Stimulated activated CD8-positive, alpha-beta memory T cell treated with anti-CD3 and anti-CD28 coated beads, Interleukin-15, amount 100 ng/mL, for 48 hours (primary cell): Measurements from ENCODE around the gene TRUB1.
"Not testable (repeated sequence)": the region's sequence is repeated elsewhere in the genome, so short reads cannot be mapped to it uniquely, and the experiment has no call there.

Experiments used
- DNase-seq, 2 donors: peaks; one replicate each; pipeline ENCODE4 v3.0.0-alpha.2; 2020; ENCODE audit warnings: low read depth in 2 of 2

Gene TRUB1

DNA sequence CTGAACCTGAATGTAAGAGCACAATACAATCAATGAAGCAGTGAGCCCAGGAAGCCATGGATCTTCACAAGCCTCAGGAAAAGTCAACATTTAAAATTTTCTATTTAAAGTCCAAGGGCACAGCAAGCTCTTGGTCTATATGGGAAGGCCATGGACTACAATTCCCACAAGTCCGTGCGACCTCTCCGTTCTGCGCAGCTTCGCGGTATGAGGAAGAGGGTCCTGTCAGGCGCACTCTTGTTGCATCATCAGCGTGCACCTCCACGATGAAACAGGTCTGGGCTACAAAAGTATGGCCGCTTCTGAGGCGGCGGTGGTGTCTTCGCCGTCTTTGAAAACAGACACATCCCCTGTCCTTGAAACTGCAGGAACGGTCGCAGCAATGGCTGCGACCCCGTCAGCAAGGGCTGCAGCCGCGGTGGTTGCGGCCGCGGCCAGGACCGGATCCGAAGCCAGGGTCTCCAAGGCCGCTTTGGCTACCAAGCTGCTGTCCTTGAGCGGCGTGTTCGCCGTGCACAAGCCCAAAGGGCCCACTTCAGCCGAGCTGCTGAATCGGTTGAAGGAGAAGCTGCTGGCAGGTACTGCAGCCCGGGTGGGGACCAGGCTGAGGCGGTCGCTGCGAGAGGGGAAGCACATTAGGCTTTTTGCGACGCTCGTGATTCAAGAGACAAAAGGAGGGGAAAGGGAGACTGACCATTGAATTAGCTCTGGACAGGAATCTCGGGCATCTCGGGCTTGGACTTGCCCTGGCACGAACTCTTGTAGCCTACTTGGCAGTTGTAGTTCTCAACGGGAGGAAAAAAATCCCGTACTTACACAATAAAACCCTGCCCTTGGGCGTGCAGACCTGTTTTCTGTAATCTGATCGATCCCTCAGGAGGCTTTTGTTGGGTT, at the start of gene TRUB1:
Gene TRUB1, plus strand, starts transcription at position 234 of the 894 bp plus-strand sequence. Its CDS starts 59 bp downstream, at position 293.
- peak; percentile 79 to 80 for DNase-seq

DNA sequence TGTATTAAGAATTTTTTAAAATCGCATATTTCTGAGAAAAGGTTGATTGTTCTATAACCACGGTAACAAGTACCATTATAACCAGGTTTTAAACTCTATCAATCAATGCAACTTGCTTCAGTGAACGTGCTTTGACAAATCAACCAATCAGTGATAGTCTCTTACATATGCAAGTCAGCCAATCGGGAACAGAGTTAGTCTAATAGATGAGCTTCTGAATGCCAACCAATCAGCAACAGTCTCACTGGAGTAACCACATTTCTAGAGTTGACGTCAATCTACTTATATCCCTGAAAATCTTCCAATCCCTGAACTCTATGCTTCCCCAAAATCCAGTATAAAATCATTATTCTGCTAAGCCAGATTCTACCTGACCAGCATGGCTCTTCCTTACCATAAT, 44.7 kb upstream of the TRUB1 start:
- no peak for DNase-seq

DNA sequence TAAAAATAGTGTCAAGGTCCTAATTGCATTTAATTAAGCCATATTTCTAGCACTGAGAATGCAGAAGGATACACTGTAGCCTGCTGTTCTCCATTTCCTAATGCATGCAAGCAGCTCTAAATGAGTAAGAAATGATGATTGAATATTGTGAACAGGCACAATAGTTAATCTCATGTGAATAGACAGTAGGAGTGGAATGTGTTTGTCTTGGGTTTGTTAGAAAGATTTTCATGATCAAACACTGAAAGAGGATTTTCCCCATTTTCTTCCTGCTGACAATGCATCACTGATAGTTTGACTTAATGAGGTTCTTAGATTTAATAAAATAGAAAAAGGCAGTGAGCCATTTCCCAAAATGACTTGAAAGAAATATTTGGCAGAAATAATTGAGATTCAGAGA, 43.1 kb upstream of the TRUB1 start:
- DNase-seq: no peak

DNA sequence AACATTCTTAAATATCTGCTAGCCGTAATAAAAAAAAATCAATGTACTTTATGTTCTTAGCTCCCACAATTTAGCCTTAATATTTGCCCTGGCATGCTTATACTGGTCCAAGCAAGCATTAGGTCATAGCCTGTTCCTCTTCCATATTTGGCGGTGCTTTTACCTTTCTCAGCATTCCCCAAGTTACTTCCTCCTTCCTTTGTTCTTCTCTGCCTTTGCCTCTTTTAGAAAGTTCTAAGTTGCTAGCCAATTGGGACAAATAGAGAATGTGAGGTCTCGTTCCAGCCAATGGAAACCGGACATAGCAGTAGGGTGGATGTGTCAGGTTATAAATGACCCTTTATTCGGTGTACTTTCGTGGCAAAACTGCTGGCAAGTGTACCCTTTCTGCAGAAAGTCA, 41.0 kb upstream of the TRUB1 start:
- DNase-seq: not testable (repeated sequence)

DNA sequence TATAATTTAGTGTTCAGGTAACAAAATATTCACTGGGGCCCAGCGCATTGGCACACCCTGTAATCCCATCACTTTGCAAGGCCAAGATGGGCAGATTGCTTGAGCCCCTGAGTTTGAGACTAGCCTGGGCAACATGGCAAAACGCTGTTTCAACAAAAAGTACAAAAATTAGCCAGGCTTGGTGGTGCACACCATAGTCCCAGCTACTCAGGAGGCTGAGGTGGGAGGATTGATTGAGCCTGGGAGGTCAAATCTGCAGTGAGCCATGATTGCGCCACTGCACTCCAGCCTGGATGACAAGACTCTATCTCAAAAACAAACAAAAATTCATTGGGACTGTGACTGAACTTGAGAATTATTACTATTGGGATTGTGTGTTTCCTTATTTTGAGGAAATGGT, 40.4 kb upstream of the TRUB1 start:
- no peak for DNase-seq

DNA sequence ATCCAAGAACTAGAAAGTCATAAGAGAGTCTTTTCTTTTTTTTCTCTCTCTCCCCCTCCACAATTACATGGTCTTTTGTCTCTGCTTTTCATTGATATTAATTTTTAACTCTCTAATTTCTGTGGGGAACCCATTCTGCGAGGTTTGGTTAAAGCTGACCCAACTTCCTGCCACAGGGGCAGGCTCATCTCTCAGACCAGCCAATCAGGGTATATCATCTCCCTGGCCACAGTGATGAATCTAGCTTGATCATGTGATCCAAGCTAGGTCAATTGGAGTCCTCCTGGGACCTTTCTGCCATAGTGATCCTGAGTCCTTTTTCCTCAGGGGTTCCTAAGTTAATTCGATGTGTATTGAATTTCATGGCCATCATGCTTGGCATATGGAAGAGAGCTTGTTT, 38.0 kb upstream of the TRUB1 start:
- no peak for DNase-seq

DNA sequence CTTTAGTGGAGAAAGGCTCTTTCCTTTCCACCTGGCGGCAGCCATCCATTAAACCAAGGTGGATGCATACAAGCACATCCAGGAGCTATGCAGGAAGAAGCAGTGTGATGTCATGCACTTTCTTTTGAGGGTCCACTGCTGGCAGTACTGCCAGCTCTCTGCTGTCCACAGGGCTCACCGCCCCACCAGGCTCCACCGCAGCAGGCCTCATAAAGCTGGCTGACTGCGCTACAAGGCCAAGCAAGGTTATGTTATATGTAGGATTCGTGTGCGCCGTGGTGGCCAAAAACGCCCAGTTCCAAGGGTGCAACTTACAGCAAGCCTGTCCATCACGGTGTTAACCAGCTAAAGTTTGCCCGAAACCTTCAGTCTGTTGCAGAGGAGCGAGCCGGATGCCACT, 37.3 kb upstream of the TRUB1 start:
- no peak for DNase-seq

DNA sequence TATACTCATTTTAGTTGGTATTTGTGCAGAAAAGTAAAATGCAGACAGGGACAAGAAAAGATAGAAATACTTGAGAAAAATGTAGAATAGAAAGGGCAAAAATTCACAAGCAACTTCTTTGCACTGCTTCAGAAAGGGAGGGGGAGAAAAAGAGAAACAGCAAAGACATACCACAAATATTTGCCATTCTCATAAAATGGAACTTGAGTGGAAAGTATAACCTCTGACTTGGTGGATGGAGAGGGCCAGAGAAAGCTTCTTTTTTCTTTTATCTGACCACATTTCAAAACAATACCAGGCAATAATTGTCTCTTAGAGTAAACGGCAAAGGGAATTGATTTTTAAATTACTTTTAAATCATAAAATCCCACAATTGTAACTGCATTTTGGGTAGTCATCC, 35.8 kb upstream of the TRUB1 start:
- no peak for DNase-seq

DNA sequence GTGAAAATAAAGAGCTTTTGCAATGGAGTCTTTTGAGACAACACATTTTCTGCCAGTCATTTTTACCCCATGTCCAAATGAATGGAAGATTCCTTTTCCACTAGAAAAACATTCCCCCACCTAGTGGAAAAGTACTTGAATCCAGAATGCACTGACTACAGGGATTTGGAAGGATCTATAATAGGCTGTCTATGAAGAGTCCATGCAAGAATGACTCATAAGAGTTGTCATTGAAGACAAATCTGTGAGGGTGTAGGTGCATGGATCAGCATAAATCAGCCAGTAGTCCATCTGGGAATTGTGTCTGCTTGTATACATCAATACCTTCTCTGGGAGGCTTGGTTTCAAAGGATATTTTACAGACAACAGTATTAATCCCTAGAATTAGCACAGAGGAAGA, 32.5 kb upstream of the TRUB1 start:
- DNase-seq: no peak

DNA sequence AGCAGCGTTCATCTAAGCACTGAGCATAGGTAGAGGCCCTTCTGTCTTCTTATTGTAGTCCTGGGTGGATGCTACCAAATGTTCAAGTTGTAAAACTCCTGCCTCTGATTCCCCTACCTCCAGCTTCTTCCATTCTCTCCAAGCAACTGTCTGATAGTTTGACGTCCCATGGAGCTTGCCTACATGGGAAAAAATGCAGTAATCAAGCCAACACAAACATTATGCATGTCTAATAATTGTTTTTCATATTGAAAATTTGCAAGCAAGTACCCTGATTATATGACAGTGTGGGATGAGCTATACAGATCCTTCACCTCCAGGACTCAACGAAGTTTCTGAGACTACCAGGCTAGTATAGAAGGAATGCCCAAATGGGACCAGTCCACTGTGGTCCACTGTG, 31.0 kb upstream of the TRUB1 start:
- no peak for DNase-seq

DNA sequence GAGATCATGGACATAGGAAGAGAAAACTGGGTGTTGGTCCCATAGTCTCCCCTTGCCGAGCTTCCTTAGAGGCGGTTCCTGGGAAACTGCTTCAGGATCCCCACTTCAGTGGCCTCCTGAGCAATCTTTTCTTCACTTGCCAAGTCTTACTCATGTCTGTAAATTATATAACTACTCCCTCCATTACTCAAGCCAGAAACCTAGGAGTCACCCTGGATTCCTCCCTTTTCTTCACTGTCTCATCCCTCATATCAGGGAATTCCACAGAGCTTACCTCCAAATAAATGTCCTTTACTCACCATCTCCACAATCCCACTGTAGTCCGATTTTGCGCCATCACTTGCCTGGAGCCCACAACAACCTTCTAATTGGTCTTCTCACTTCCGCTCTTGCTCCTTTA, 29.1 kb upstream of the TRUB1 start:
- no peak for DNase-seq

DNA sequence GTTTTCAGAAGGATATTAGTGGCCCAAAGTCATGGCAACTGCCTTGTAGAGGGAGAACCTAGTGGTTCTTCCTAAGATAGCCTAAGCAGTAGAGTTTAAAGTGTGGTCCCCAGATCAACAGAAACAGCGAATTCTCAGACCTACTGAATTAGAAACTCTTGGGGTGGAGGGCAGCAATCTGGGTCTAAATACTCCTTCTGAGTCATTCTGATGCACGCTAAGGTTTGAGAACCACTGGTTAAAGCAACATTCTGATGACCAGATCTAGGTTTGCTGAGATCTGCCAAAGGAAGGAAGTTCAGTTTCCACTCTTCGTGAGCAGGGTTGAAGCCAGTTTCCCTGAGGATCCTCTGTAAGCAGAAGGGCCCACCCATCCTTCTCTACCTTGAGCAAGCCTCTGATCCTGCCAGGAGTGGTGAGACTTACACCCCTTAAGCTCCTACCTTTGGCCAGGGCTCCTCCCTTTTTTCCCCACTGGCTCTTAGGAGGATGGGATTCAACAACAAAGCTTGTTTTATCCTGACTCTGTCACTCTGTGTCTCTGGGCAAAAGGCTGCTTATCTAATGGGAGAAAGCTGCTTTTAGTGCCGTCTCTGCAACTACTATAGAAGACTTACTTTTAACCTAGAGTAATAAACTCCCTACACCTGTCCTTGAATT, 26.8 kb upstream of the TRUB1 start:
- DNase-seq: no peak

DNA sequence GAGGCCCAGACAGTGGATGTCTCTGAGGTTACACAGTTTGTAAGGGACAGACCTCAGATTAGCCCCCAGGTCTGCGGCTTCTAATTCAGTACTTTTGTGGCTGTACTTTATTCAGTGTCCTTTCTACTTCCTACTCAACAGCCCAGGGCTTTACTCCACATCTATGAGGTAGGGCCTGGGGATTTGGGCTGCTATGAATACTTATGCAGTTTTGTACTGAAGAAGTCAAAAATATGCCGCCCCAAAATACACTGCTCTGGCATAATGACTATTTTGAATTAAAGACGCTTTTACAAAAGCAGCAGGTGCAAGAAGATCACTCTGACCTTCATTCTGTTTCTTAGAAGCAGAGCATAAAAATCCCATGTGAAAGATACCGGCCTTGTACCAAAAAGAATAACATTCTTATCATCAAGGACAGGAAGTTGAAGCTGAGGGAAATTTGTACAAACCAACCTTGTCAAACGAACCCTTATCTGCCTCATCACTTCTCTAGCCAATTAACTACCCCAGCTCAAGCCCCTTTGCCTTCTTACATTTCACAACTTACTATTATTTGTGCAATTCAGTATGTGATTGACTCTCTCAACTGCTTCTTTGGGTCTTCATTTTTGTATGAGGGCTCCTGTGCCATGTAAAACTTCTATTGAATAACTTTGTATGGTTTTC, 26.1 kb upstream of the TRUB1 start:
- no peak for DNase-seq

DNA sequence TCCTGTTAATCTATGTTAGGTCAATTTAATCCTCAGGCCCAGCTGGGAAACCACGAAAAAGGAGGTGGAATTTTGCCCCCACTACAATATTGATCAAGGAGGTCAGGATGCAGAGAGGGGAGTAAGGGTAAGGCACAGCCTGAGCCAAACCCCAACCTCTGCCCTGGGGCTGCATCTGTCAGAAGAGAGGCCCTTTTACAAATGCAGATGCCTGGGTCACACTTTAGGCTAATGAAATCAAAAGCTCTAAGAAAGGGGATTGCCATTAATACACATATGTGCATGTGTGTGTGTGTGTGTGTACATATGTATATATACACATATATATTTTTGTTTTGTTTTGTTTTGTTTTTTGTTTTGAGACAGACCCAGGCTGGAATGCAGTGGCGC, 25.5 kb upstream of the TRUB1 start:
- DNase-seq: no peak

DNA sequence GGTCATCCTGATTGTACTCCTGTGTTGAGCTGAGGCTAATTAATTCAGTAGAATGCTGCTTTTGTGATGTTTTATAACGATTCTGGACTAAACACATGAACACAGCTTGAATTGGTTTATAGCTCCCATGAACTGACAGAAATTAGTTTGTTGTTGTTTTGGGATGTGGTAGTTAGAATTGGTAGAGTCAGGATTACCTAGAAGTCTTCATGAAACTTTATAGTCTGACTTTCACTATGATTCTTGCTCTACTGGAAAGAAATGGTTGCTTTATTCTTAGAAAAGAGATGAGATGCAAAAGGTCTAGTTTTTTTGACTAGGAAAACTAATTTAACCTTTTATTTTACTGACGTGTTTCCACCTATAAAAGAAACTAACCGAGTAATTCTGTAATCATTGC, 23.4 kb upstream of the TRUB1 start:
- DNase-seq: no peak

DNA sequence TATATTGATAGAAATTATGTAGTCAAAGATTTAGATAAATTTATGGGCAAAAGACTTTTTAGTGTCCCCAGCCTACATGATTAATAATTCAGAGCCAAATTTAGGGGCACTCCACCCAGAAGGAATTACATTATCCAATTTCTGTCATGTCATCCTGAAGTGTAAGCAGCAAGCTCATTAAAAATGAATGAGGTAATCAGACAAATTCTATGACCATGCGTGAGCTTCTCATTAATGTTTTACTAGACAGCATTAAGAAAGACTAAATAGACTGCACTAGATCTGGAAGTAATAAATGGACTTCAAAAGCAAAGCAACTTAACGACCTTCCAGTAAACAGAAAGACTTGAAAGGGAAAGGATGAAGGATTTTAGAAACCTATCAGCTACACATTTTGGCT, 22.7 kb upstream of the TRUB1 start:
- no peak for DNase-seq

DNA sequence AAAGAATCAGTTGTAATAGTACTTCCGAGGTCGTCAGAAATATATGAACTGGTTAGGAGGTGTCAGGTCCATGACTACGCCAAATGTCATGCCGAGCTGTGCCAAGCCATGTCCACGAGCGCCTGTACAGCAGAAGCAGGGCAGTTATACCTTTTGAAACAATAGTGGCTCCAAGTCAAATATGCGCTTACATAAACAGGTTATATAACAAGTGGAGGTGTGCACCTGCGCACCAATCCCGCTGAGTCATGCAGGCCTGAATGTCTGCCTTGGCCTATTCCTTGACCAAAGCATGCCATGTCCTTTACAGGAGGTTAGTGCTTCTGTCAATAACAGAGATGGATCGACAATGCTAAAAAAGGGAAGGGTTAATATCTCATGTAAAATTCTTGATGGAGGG, 21.3 kb upstream of the TRUB1 start:
- no peak for DNase-seq

DNA sequence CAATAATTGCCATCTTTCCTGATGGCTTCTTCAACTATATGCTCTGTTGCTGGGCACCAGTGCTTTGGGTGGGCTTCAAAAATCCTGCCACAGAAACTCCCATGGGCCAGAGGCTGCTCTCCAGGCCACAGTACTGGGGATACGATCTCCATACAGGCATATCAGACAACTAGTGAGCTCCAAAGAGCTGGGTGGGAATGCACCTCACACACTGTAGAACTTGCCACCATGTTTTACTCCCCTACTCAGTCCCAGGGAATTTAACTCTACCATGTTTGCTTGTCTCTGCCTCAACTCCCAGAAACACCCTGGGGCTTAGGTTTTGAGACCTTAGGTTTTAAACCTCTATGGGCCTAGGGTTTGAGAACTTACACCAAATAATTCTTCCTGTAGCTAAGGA, 20.5 kb upstream of the TRUB1 start:
- no peak for DNase-seq

DNA sequence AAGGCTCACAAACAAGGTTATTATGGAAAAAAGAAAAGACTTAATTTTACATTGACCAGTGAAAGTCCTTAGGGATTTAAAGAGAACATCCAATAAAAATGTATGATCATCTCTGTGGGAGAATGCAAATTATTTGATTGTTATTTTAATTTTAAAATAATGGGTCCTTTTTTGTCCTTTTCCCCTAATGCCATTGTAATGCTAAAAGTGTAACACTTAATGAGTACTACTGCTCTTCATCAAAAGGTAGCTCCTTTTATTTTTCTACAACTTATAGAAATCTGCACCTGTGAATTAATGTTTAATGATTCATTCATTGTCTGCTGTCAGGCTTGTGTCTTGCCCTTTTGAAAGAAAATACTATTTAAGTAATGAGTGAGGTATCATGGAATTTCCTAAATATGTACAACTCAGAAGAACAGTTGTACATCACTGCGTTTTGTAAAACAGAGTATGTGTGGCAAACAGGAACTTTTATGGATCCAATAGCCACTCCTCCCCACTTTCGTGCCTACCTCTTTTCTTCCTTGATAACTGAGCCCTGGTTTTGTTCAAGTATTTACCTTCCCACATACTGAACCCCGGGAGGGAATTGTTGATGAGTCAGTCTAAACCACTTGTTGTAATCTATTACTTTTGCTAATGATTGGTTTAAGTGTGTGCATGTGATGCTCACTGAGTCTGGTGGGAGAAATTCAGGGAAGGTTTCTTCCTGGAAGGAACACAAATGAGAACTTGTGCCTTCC, 19.9 kb upstream of the TRUB1 start:
- DNase-seq: no peak

DNA sequence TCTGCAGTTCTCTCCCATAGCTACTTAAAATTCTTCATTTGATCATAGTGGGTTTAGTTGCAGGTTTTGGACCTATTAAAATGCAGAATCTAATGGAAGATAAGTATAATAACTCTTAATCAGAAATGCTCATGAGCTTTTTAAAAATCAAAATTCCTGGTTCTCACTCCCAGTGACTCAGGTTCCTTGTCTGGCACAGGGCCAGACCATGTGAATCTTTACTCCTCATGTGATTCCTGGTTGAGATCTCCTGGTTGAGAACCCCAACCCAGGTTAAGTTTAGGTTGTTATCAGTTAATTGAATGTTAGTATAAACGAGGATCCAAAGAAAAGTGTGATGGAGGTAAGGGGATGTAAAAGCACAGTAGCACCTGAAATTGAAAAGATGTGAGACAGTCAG, 17.5 kb upstream of the TRUB1 start:
- DNase-seq: no peak

DNA sequence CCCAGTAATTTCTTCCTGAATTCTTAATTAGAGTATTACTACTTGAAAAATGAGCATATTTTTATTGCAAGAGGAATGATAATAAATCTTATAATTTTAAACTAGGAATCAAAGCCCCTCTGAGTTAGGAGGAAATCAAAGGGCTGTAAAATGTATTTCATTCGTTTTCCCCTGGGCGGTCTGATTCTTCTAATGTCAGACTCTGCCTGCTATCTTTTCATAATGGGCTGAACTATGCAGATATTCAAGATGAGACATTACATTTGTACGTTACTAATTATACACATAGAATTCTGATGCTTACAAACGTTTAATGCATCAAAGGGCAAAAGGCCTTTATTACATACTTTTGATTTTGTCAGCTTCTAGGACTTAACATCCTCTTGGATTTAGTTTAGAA, 16.0 kb upstream of the TRUB1 start:
- DNase-seq: no peak

DNA sequence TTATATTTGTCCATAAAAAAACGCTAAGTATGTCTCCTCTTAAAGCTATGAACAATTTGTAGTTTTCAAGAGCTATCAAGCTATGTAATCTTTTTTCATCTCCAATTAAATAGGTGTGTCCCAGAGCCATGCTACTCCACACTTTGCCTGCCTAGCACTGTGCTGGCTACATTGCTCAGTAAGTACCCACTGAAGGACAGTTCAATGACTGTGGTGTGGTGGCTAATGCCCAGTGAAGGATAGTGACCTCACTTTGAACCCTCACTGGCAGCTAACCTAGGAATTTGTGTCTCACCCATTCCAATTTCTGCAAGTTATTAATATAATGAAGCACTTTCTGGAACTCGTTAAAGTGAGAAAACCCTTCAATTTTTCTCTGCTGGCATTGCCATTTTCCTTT, 14.4 kb upstream of the TRUB1 start:
- DNase-seq: no peak
